ENCODE measurements around the gene USH1G. TPM values are rescaled to one million over a fixed set of nuclear protein-coding genes. Genes with fewer than 3 reads are reported as not detected.

Gene USH1G
- total and polyA plus RNA-seq, 7 donors, result not detected

GRCh38 chr17:74877592-74878548 is 45.2 kb downstream of the USH1G start:
- TF ChIP-seq CTCF (IDR thresholded peaks at IDR 0.05), result no peak
- WGBS, 3 donors, result 33 to 39% (median 34%) methylated on average over 18 to 19 of the region's 19 CpGs
- Histone ChIP-seq H3K4me1 (peaks cover 7% of the 10 kb centered on the region), H3K36me3 (ENCODE audit: insufficient read depth in 1 of 2, low read depth in 1 of 2) (no peaks in the 10 kb centered on the region), H3K9me3 (no peaks in the 10 kb centered on the region), H3K4me3 (no peak overlapping the region), H3K27ac (no peak overlapping the region), H3K27me3 (ENCODE audit: insufficient read depth in 3 of 3, low read length in 2 of 3) (peaks cover 0 to 5% (median 4%) of the 10 kb centered on the region in 3 donors)
- no peak for ATAC-seq
- DNase-seq, result no peak
- intact Hi-C loops (cut with DNase I), result no loop called here

GRCh38 chr17:74875977-74876593 is 47.0 kb downstream of the USH1G start:
- H3K9me3 ChIP-seq, result no peaks in the 10 kb centered on the region
- DNase-seq, result no peak
- intact Hi-C loops (cut with DNase I), result no loop called here

GRCh38 chr17:74875155-74875976 is 47.7 kb downstream of the USH1G start:
- Histone ChIP-seq H3K27me3 (ENCODE audit: insufficient read depth in 3 of 3, low read length in 2 of 3) (peaks cover 0 to 4% (median 0%) of the 10 kb centered on the region in 3 donors), H3K27ac (no peak overlapping the region), H3K36me3 (ENCODE audit: insufficient read depth in 1 of 2, low read depth in 1 of 2) (no peaks in the 10 kb centered on the region), H3K9me3 (no peaks in the 10 kb centered on the region), H3K4me3 (no peak overlapping the region), H3K4me1 (peaks cover 7% of the 10 kb centered on the region)
- 43 to 47% (median 45%) methylated on average over 5 of the region's 5 CpGs for WGBS, 3 donors
- DNase-seq, result no peak
- no peak for TF ChIP-seq CTCF (IDR thresholded peaks at IDR 0.05)
- ATAC-seq, result no peak
- intact Hi-C loops (cut with DNase I), result no loop called here

More at GRCh38 chr17:74875977-74876593, 47.0 kb downstream of the USH1G start:
- H3K27me3 ChIP-seq (ENCODE audit: insufficient read depth in 3 of 3, low read length in 2 of 3), result peaks cover 0 to 4% (median 0%) of the 10 kb centered on the region in 3 donors
- H3K4me1 ChIP-seq, result peaks cover 7% of the 10 kb centered on the region
- no peak overlapping the region for H3K27ac ChIP-seq
- no peak for TF ChIP-seq CTCF (IDR thresholded peaks at IDR 0.05)
- ATAC-seq, result no peak
- H3K4me3 ChIP-seq, result no peak overlapping the region
- no peaks in the 10 kb centered on the region for H3K36me3 ChIP-seq (ENCODE audit: insufficient read depth in 1 of 2, low read depth in 1 of 2)
- 37 to 47% (median 44%) methylated on average over 6 of the region's 6 CpGs for WGBS, 3 donors

GRCh38 chr17:74874615-74875037 is 48.4 kb downstream of the USH1G start:
- intact Hi-C loops (cut with DNase I), result no loop called here
- peak overlapping the region; percentile 83 for H3K4me3 ChIP-seq
- WGBS, 3 donors, result 96 to 99% (median 97%) methylated on average over 5 of the region's 5 CpGs
- peaks cover 0 to 4% (median 0%) of the 10 kb centered on the region in 3 donors for H3K27me3 ChIP-seq (ENCODE audit: insufficient read depth in 3 of 3, low read length in 2 of 3)
- ATAC-seq (no peak), DNase-seq (no peak)
- no peak overlapping the region for H3K27ac ChIP-seq
- peaks cover 7% of the 10 kb centered on the region for H3K4me1 ChIP-seq
- H3K9me3 ChIP-seq, result no peaks in the 10 kb centered on the region
- no peaks in the 10 kb centered on the region for H3K36me3 ChIP-seq (ENCODE audit: insufficient read depth in 1 of 2, low read depth in 1 of 2)
- no peak for TF ChIP-seq CTCF (IDR thresholded peaks at IDR 0.05)

Measured in psoas muscle (tissue), 8 donors.